Astrocyte (in vitro differentiated cells and primary cell): ENCODE results near the gene MOSPD3. TPM values are rescaled to one million over a fixed set of nuclear protein-coding genes. Genes with fewer than 3 reads are reported as not detected.

Experiments used
- DNase-seq: peaks from one replicate; pipeline ENCODE4 v3.0.0-alpha.2; 2010; ENCODE audit warnings: low read depth
- FAIRE-seq: peaks from 2 replicates; lab custom pipeline; 2011; peaks lifted over from hg19 to GRCh38; lab: Jason Lieb, UNC
- H2AFZ ChIP-seq: 2 replicates; pipeline ENCODE4 v1.6.0; 2012; ENCODE audit warnings: low read depth, low read length, inconsistent platforms
- H3K27ac ChIP-seq: 2 replicates; pipeline ENCODE4 v1.5.1; 2011; ENCODE audit warnings: low read depth, low read length, inconsistent platforms
- H3K27me3 ChIP-seq: 2 replicates; pipeline ENCODE4 v1.6.0; 2011; ENCODE audit warnings: low read length, inconsistent platforms; ENCODE audit not compliant: insufficient read depth
- H3K36me3 ChIP-seq: 2 replicates; pipeline ENCODE4 v1.5.1; 2011; ENCODE audit warnings: low read length, inconsistent platforms; ENCODE audit not compliant: insufficient read depth
- H3K4me1 ChIP-seq: 2 replicates; pipeline ENCODE4 v1.5.1; 2011; ENCODE audit warnings: low read length, inconsistent platforms; ENCODE audit not compliant: insufficient read depth
- H3K4me2 ChIP-seq: 2 replicates; pipeline ENCODE4 v1.6.0; 2012; ENCODE audit warnings: low read length, inconsistent platforms
- H3K4me3 ChIP-seq: 2 replicates; pipeline ENCODE4 v1.5.1; 2011; ENCODE audit warnings: low read depth, mild to moderate bottlenecking, low read length, inconsistent platforms; ENCODE audit not compliant: insufficient read depth
- H3K79me2 ChIP-seq: 2 replicates; pipeline ENCODE4 v1.6.0; 2012; ENCODE audit warnings: mild to moderate bottlenecking, low read length, inconsistent platforms; ENCODE audit not compliant: insufficient read depth
- H3K9ac ChIP-seq: 2 replicates; pipeline ENCODE4 v1.6.0; 2012; ENCODE audit warnings: mild to moderate bottlenecking, low read length, inconsistent platforms
- H3K9me3 ChIP-seq: 2 replicates; pipeline ENCODE4 v1.5.1; 2012; ENCODE audit warnings: low read depth, mild to moderate bottlenecking, low read length, inconsistent platforms; ENCODE audit not compliant: insufficient read depth
- H4K20me1 ChIP-seq: 2 replicates; pipeline ENCODE4 v1.6.0; 2012; ENCODE audit warnings: low read length, inconsistent platforms; ENCODE audit not compliant: insufficient read depth
- H3K27ac Mint-ChIP-seq: one replicate; pipeline ENCODE4 v1.8.0; 2021; ENCODE audit warnings: mild to moderate bottlenecking, mixed read lengths; ENCODE audit not compliant: unreplicated experiment
- H3K27me3 Mint-ChIP-seq: one replicate; pipeline ENCODE4 v1.8.0; 2021; ENCODE audit warnings: low read depth, mixed read lengths; ENCODE audit not compliant: unreplicated experiment
- H3K36me3 Mint-ChIP-seq: one replicate; pipeline ENCODE4 v1.8.0; 2021; ENCODE audit warnings: low read depth, mixed read lengths; ENCODE audit not compliant: unreplicated experiment
- H3K4me1 Mint-ChIP-seq: one replicate; pipeline ENCODE4 v1.8.0; 2021; ENCODE audit warnings: low read depth, mixed read lengths; ENCODE audit not compliant: unreplicated experiment
- H3K4me3 Mint-ChIP-seq: one replicate; pipeline ENCODE4 v1.8.0; 2021; ENCODE audit warnings: mild to moderate bottlenecking, moderate library complexity, mixed read lengths; ENCODE audit not compliant: unreplicated experiment
- H3K9me3 Mint-ChIP-seq: one replicate; pipeline ENCODE4 v1.8.0; 2021; ENCODE audit warnings: mild to moderate bottlenecking, mixed read lengths; ENCODE audit not compliant: unreplicated experiment
- EZH2 ChIP-seq: IDR thresholded peaks from 2 replicates; pipeline ENCODE4 v1.6.1; 2012; ENCODE audit warnings: mild to moderate bottlenecking, low read length, inconsistent platforms; ENCODE audit not compliant: insufficient read depth
- total RNA-seq: library from RNA; stranded (reverse); gene quantifications from 2 replicates; pipeline ENCODE4 v1.2.1, GENCODE V29; 2021
- TF ChIP-seq, protein P1 (sequence below): IDR thresholded peaks from 2 replicates; pipeline ENCODE4 v1.5.1; 2011; ENCODE audit warnings: low read depth, mild to moderate bottlenecking, inconsistent platforms, low read length, moderate library complexity; ENCODE audit not compliant: insufficient read depth

The MOSPD3 gene
- total RNA-seq, 1 donor from 2014 or later, result 18.8 TPM

DNA sequence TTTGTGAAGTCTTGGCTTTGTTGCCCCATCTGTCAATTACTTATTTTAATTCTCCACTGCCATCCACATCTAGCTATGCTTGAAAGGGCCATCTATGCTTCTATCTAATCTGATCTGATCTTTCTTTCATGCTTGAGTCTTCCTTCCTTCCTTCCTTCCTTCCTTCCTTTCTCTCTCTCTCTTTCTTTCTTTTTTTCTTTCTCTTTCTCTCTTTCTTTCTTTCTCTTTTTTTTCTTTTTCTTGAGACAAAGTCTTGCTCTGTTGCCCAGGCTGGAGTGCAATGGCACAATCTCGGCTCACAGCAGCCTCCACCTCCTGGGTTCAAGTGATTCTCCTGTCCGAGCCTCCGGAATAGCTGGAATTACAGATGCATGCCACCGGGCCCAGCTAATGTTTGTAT lies 17.7 kb downstream of the MOSPD3 start:
- Histone ChIP-seq H4K20me1 (no peaks in the 10 kb centered on the region), H3K27me3 (peaks cover 20% of the 10 kb centered on the region), H3K27ac (no peak overlapping the region), H3K4me1 (peaks cover 7% of the 10 kb centered on the region), H2AFZ (no peak overlapping the region), H3K36me3 (no peaks in the 10 kb centered on the region), H3K79me2 (no peaks in the 10 kb centered on the region), H3K4me3 (no peak overlapping the region), H3K9ac (no peak overlapping the region), H3K4me2 (no peak overlapping the region), H3K9me3 (no peaks in the 10 kb centered on the region)
- Mint-ChIP-seq H3K36me3 (peaks cover 2% of the 10 kb centered on the region), H3K4me1 (no peaks in the 10 kb centered on the region), H3K27me3 (peaks cover 54% of the 10 kb centered on the region), H3K9me3 (no peaks in the 10 kb centered on the region), H3K4me3 (peak overlapping the region; percentile 55), H3K27ac (no peak overlapping the region)
- TF ChIP-seq, protein P1, sequence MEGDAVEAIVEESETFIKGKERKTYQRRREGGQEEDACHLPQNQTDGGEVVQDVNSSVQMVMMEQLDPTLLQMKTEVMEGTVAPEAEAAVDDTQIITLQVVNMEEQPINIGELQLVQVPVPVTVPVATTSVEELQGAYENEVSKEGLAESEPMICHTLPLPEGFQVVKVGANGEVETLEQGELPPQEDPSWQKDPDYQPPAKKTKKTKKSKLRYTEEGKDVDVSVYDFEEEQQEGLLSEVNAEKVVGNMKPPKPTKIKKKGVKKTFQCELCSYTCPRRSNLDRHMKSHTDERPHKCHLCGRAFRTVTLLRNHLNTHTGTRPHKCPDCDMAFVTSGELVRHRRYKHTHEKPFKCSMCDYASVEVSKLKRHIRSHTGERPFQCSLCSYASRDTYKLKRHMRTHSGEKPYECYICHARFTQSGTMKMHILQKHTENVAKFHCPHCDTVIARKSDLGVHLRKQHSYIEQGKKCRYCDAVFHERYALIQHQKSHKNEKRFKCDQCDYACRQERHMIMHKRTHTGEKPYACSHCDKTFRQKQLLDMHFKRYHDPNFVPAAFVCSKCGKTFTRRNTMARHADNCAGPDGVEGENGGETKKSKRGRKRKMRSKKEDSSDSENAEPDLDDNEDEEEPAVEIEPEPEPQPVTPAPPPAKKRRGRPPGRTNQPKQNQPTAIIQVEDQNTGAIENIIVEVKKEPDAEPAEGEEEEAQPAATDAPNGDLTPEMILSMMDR, result no peak
- no peak for TF ChIP-seq EZH2
- FAIRE-seq (no peak), DNase-seq (no peak)

DNA sequence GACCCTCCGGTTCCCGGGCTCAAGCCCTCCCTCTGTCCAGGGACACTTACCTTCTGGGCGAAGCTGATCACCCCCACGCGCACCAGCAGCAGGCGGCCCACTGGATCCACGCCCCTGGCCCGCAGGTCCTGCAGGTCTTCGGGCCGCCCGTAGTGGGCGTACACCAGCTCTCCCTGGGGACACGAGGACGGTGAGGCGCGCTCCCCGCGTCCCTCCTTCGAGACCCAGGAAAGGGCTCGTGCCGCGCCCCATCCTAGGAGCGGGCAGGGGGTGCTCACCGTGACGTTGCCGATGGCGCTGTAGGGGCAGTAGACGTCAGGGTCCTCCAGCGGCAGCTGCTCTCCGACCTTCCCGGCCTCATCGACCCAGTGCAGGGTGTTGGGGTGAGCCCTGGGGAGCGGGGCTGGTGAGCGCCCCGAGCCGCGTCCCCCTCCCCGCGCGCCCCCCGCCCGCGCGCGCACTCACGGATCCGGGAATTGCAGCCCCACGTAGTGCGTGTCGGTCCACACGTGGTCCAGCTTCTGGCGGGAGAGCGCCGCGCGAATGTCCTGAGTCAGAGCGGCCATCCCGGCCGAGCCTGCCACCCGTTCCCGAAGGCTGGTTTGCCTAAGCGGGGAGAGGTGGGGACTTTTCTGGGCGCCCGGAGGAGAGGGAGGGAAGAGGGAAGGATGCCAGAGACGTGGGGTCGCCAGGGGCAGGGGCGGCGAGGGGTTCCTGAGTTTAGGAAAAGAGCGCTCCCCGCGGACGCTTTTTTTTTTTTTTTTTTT lies 20.8 kb downstream of the MOSPD3 start:
- TF ChIP-seq, protein P1, result no peak
- peak; percentile 93 for TF ChIP-seq EZH2
- no peak for DNase-seq
- H3K79me2 ChIP-seq, result no peaks in the 10 kb centered on the region
- H3K36me3 ChIP-seq, result no peaks in the 10 kb centered on the region
- peaks cover 27% of the 10 kb centered on the region for H3K27me3 ChIP-seq
- peak overlapping the region; percentile 81 for H3K4me3 Mint-ChIP-seq
- H3K27ac ChIP-seq, result no peak overlapping the region
- peak overlapping the region; percentile 81 for H2AFZ ChIP-seq
- H3K4me2 ChIP-seq, result peak overlapping the region; percentile 84
- no peak for FAIRE-seq
- peaks cover 2% of the 10 kb centered on the region for H3K9me3 Mint-ChIP-seq
- no peaks in the 10 kb centered on the region for H4K20me1 ChIP-seq
- H3K4me1 ChIP-seq, result peaks cover 7% of the 10 kb centered on the region
- peak overlapping the region; percentile 39 for H3K4me3 ChIP-seq
- peak overlapping the region; percentile 35 for H3K9ac ChIP-seq
- H3K36me3 Mint-ChIP-seq, result peaks cover 2% of the 10 kb centered on the region
- peak overlapping the region; percentile 53 for H3K27ac Mint-ChIP-seq
- H3K9me3 ChIP-seq, result no peaks in the 10 kb centered on the region
- H3K4me1 Mint-ChIP-seq, result no peaks in the 10 kb centered on the region
- H3K27me3 Mint-ChIP-seq, result peaks cover 47% of the 10 kb centered on the region

DNA sequence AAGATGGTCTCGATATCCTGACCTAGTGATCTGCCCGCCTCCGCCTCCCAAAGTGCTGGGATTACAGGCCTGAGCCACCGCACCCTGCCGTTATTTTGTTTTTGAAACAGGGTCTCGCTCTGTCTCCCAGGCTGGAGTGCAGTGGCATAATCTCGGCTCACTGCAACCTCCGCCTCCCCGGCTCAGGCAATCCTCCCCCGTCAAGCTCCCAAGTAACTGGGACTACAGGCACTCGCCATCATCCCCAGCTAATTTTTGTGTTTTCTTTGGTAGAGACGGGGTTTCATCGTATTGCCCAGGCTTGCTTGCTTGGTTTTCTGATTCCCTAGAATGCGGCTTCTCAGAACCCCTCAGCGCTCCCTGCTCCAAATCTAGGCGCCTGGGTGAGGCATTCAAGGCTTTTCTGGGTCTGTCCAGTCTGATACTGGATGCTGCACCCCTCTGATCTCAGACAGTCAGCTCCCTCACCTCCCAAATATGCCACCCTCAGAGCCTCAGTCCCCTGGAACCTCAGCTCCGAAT lies 27.7 kb downstream of the MOSPD3 start:
- Mint-ChIP-seq H3K27me3 (peaks cover 24% of the 10 kb centered on the region), H3K4me1 (no peaks in the 10 kb centered on the region), H3K27ac (no peak overlapping the region), H3K36me3 (peaks cover 2% of the 10 kb centered on the region), H3K9me3 (peaks cover 2% of the 10 kb centered on the region), H3K4me3 (no peak overlapping the region)
- Histone ChIP-seq H3K27ac (no peak overlapping the region), H3K79me2 (no peaks in the 10 kb centered on the region), H3K9me3 (no peaks in the 10 kb centered on the region), H3K27me3 (peaks cover 15% of the 10 kb centered on the region), H4K20me1 (no peaks in the 10 kb centered on the region), H3K36me3 (no peaks in the 10 kb centered on the region), H3K4me3 (no peak overlapping the region), H3K9ac (no peak overlapping the region), H2AFZ (no peak overlapping the region), H3K4me1 (no peaks in the 10 kb centered on the region), H3K4me2 (no peak overlapping the region)
- FAIRE-seq, result no peak
- no peak for TF ChIP-seq EZH2
- TF ChIP-seq, protein P1, result no peak
- DNase-seq, result no peak
